Measurements from ENCODE around the gene TOP3A. TPM values are rescaled to one million over a fixed set of nuclear protein-coding genes. Genes with fewer than 3 reads are reported as not detected.
"Not testable (repeated sequence)": the region's sequence is repeated elsewhere in the genome, so short reads cannot be mapped to it uniquely, and the experiment has no call there.

The TOP3A gene
- total RNA-seq, 2 donors from 2014 or later = 18.4 to 37.1 TPM

DNA sequence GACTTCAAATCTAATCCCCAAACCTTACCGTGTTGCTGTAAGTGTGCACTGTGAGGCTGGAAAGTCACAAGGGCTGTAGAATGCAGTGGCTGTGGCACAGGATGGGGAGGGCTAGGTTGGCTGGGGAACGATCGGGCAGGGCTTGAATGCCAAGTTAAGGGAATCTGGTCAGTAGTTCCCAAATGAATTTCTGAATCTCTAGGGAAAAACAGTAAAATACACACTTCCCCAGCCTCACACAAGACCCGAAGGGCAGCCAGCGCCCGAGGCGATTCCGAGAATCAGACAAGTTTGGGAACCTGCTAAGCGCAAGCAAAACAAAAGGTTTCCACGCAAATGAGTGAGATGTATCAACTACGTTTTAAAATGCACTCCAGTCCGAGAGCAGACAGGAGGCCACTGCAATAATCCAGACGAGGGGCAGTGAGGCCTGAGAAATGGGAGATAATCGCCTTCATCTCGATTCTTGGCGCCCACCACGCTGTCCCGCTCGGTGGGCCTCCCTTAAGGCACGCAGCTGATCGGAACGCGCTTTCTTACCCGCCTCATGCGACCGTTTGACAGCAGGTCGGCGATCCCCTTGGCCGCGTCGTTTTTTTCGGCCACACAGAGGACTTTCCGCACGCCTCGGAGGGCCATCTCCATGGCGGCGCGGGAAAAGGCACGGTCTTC is 599 bp downstream of the TOP3A start:
- TF ChIP-seq POLR2A (IDR thresholded peaks at IDR 0.05) (no peak), POLR2AphosphoS5 (IDR thresholded peaks at IDR 0.05) (no peak)
- peaks cover 24% of the 10 kb centered on the region for H3K4me1 ChIP-seq (replicated peaks)
- under 1% methylated on average over 39 of the region's 39 CpGs for WGBS
- intact Hi-C loops (cut with DNase I) = loop anchor here (5.0 kb wide), 1 partner anchor 57 kb away; the partner anchor contains the start of gene FLII
- peak overlapping the region; percentile 83 to 91 for H3K27ac ChIP-seq
- no peaks in the 10 kb centered on the region for H3K36me3 ChIP-seq
- no peaks in the 10 kb centered on the region for H3K9me3 ChIP-seq
- peak; percentile 11 for DNase-seq (ENCODE audit: low spot score)
- peak overlapping the region; percentile 72 to 86 for H3K4me3 ChIP-seq
- no peaks in the 10 kb centered on the region for H3K27me3 ChIP-seq (replicated peaks; ENCODE audit: insufficient read depth)

DNA sequence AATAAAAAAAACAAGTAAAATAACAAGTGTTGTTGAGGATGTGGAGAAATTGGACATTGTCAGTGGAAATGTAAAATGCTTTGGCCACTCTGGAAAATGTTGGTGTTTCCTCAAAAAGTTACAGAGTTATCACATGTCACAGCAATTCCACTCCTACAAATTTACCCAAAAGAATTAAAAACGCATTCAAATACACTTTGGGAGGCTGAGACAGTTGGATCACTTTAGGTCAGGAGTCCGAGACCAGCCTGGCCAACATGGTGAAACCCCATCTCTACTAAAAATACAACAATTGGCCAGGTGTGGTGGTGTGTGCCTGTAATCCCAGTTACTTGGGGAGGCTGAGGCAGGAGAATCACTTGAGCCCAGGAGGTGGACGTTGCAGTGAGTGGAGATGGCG is 5.6 kb downstream of the TOP3A start:
- no peaks in the 10 kb centered on the region for H3K4me1 ChIP-seq (replicated peaks)
- whole genome bisulfite sequencing = 95% methylated on average over 4 of the region's 4 CpGs
- intact Hi-C loops (cut with DNase I) = no loop called here

DNA sequence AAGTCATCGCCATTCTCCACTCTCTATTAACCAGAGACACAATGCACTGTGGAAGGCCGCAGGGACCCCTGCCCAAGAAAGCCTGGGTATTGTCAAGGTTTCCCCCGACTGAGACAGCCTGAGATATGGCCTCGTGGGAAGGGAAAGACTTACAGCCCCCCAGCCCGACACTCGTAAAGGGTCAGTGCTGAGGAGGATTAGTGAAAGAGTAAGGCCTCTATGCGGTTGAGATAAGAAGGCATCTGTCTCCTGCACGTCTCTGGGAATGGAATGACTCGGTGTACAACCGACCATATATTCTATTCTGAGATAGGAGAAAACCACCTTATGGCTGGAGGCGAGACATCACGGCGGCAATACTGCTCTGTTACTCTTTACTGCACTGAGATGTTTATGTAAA is 11.6 kb downstream of the TOP3A start:
- 73% methylated on average over 13 of the region's 13 CpGs for WGBS
- DNase-seq (ENCODE audit: low spot score); H3K4me3 ChIP-seq; H3K4me1 ChIP-seq (replicated peaks); H3K27me3 ChIP-seq (replicated peaks; ENCODE audit: insufficient read depth); H3K27ac ChIP-seq; intact Hi-C loops (cut with DNase I); H3K9me3 ChIP-seq: not testable (repeated sequence)
- peaks cover 0 to 20% of the 10 kb centered on the region in 2 donors for H3K36me3 ChIP-seq

More for the DNA sequence above, 5.6 kb downstream of the TOP3A start:
- Histone ChIP-seq H3K4me3 (no peak overlapping the region), H3K36me3 (peaks cover 0 to 9% of the 10 kb centered on the region in 2 donors), H3K27me3 (replicated peaks; ENCODE audit: insufficient read depth) (no peaks in the 10 kb centered on the region), H3K27ac (no peak overlapping the region), H3K9me3 (no peaks in the 10 kb centered on the region)
- no peak for TF ChIP-seq POLR2A (IDR thresholded peaks at IDR 0.05)
- TF ChIP-seq, protein P1, sequence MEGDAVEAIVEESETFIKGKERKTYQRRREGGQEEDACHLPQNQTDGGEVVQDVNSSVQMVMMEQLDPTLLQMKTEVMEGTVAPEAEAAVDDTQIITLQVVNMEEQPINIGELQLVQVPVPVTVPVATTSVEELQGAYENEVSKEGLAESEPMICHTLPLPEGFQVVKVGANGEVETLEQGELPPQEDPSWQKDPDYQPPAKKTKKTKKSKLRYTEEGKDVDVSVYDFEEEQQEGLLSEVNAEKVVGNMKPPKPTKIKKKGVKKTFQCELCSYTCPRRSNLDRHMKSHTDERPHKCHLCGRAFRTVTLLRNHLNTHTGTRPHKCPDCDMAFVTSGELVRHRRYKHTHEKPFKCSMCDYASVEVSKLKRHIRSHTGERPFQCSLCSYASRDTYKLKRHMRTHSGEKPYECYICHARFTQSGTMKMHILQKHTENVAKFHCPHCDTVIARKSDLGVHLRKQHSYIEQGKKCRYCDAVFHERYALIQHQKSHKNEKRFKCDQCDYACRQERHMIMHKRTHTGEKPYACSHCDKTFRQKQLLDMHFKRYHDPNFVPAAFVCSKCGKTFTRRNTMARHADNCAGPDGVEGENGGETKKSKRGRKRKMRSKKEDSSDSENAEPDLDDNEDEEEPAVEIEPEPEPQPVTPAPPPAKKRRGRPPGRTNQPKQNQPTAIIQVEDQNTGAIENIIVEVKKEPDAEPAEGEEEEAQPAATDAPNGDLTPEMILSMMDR (IDR thresholded peaks at IDR 0.05) = no peak
- TF ChIP-seq POLR2AphosphoS5 (IDR thresholded peaks at IDR 0.05) = no peak
- no peak for DNase-seq (ENCODE audit: low spot score)

DNA sequence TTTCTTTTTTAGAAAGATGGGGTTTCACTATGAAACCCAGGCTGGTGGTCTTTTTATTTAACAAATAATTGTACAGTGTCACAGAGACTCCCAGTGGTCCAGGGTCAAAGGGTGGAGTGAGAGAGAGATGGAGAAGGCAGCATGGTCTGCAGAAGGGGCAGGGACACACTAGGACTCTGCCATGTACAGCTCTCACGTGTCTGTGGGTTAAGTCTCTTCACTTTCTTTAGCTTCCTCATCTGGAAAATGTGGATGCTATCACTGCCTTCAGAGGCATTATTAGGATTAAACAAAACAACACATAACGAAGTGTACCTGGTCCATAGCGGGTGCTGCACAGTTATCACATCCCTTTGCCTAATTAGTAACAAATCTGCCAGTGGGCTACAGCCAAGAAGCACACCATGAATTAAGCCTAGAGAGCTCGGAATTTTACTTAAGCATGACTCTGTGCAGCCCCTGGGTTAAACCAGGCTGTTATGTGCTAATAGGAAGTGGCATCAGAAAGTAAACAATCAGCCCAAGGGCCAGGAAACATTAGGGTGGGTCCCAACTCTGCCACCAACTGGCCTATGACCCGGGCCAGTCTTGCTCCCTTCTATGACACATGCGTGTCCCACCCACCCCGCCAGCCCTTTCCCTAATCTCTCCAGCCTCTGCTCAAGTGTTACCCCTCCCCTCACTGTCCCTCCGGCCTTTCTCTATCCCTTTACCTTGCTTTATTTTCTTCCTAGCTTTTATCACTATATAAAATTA is 13.9 kb downstream of the TOP3A start:
- Histone ChIP-seq H3K27me3 (replicated peaks; ENCODE audit: insufficient read depth) (no peaks in the 10 kb centered on the region), H3K4me1 (replicated peaks) (no peaks in the 10 kb centered on the region), H3K36me3 (peaks cover 0 to 20% of the 10 kb centered on the region in 2 donors), H3K9me3 (no peaks in the 10 kb centered on the region), H3K4me3 (no peak overlapping the region), H3K27ac (no peak overlapping the region)
- TF ChIP-seq, protein P1 (IDR thresholded peaks at IDR 0.05) = no peak
- no peak for TF ChIP-seq POLR2A (IDR thresholded peaks at IDR 0.05)
- no peak for TF ChIP-seq POLR2AphosphoS5 (IDR thresholded peaks at IDR 0.05)
- intact Hi-C loops (cut with DNase I) = no loop called here
- no peak for DNase-seq (ENCODE audit: low spot score)
- 79% methylated on average over 8 of the region's 8 CpGs for WGBS

DNA sequence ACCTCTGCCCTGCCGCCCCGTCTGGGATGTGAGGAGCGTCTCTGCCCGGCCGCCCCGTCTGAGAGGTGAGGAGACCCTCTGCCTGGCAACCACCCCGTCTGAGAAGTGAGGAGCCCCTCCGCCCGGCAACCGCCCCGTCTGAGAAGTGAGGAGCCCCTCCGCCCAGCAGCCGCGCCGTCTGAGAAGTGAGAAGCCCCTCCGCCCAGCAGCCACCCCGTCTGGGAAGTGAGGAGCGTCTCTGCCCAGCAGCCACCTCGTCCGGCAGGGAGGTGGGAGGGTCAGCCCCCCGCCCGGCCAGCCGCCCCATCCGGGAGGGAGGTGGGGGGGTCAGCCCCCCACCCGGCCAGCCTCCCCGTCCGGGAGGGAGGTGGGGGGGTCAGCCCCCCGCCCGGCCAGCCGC is 16.7 kb downstream of the TOP3A start:
- H3K4me1 ChIP-seq (replicated peaks); H3K27me3 ChIP-seq (replicated peaks; ENCODE audit: insufficient read depth); H3K4me3 ChIP-seq; DNase-seq (ENCODE audit: low spot score); H3K9me3 ChIP-seq; H3K27ac ChIP-seq; intact Hi-C loops (cut with DNase I): not testable (repeated sequence)
- peaks cover 0 to 11% of the 10 kb centered on the region in 2 donors for H3K36me3 ChIP-seq
- no CpG with 5 or more reads among the region's 30 CpGs for WGBS

DNA sequence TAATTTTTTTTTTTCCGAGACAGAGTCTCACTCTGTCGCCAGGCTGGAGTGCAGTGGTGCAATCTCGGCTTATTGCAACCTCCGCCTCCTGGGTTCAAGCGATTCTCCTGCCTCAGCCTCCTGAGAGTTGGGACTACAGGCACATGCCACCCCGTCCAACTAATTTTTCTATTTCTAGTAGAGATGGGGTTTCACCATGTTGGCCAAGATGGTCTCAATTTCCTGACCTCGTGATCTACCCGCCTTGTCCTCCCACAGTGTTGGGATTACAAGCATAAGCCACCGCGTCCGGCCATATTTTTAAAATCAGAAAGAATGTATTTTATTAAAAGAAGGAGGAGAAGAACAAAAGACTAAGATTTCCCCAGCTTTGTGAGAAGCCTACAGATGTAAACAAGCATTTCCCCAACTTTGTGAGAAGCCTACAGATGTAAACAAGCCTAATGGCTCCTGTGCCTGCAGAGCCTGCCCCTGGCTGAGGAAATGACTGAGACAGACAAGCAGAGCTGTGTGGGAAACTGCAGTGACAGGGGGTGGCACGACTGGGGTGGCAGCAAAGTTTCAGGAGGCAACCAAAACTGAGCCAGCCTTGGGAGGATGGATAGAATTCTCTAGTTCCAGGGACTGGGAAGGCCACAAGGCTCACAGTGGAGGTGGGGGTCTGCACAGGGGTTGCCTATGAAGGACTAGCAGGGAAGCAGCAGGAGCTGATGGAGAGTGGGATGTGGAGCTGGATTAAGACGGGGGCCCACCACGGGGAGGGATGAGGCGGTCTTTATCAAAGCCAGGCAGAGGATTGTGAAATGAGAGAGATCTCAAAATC is 22.9 kb downstream of the TOP3A start:
- H3K36me3 ChIP-seq = peaks cover 3 to 26% of the 10 kb centered on the region in 2 donors
- H3K9me3 ChIP-seq = no peaks in the 10 kb centered on the region
- intact Hi-C loops (cut with DNase I) = no loop called here
- H3K27me3 ChIP-seq (replicated peaks; ENCODE audit: insufficient read depth) = no peaks in the 10 kb centered on the region
- no peaks in the 10 kb centered on the region for H3K4me1 ChIP-seq (replicated peaks)
- DNase-seq (ENCODE audit: low spot score) = no peak
- no peak overlapping the region for H3K4me3 ChIP-seq
- no peak for TF ChIP-seq POLR2AphosphoS5 (IDR thresholded peaks at IDR 0.05)
- TF ChIP-seq, protein P1 (IDR thresholded peaks at IDR 0.05) = no peak
- no peak for TF ChIP-seq POLR2A (IDR thresholded peaks at IDR 0.05)
- 93% methylated on average over 15 of the region's 15 CpGs for WGBS
- H3K27ac ChIP-seq = no peak overlapping the region

All from prostate gland (tissue), 2 donors.